Endothelial cell (in vitro differentiated cells): Measurements from ENCODE around the gene GABRB1. TPM values are rescaled to one million over a fixed set of nuclear protein-coding genes. Genes with fewer than 3 reads are reported as not detected.

Source experiments
- DNase-seq: peaks from one replicate; pipeline ENCODE4 v3.0.0; 2021; ENCODE audit warnings: low spot score
- H3K27ac Mint-ChIP-seq: one replicate; pipeline ENCODE4 v1.8.0; 2021; ENCODE audit warnings: mixed read lengths, inconsistent platforms; ENCODE audit not compliant: unreplicated experiment
- H3K27me3 Mint-ChIP-seq: one replicate; pipeline ENCODE4 v1.8.0; 2021; ENCODE audit warnings: mild to moderate bottlenecking, moderate library complexity, mixed read lengths, inconsistent platforms; ENCODE audit not compliant: unreplicated experiment
- H3K36me3 Mint-ChIP-seq: one replicate; pipeline ENCODE4 v1.8.0; 2021; ENCODE audit warnings: mild to moderate bottlenecking, low read depth, mixed read lengths, inconsistent platforms; ENCODE audit not compliant: unreplicated experiment
- H3K4me1 Mint-ChIP-seq: one replicate; pipeline ENCODE4 v1.8.0; 2021; ENCODE audit warnings: mild to moderate bottlenecking, mixed read lengths, inconsistent platforms; ENCODE audit not compliant: unreplicated experiment
- H3K4me3 Mint-ChIP-seq: one replicate; pipeline ENCODE4 v1.8.0; 2021; ENCODE audit warnings: mild to moderate bottlenecking, mixed read lengths, inconsistent platforms; ENCODE audit not compliant: unreplicated experiment
- H3K9me3 Mint-ChIP-seq: one replicate; pipeline ENCODE4 v1.8.0; 2021; ENCODE audit warnings: mixed read lengths, inconsistent platforms; ENCODE audit not compliant: unreplicated experiment
- total RNA-seq: library from RNA; stranded (reverse); fragmentation: NEBNext Ultra II Directional; extraction: Animal tissue kit (Norgen Biotek cat#: 25700); gene quantifications from one replicate; pipeline ENCODE4 v1.2.1, GENCODE V29; 2021; ENCODE audit not compliant: unreplicated experiment
- TF ChIP-seq, protein P1 (sequence below): fragments of 200-600 bp; sonication (generic); IDR thresholded peaks from one replicate; pipeline ENCODE4 v1.5.0; 2021; ENCODE audit warnings: antibody characterized with exemption; ENCODE audit not compliant: unreplicated experiment

The GABRB1 gene
- total RNA-seq, 1 donor from 2014 or later, result not detected

DNA sequence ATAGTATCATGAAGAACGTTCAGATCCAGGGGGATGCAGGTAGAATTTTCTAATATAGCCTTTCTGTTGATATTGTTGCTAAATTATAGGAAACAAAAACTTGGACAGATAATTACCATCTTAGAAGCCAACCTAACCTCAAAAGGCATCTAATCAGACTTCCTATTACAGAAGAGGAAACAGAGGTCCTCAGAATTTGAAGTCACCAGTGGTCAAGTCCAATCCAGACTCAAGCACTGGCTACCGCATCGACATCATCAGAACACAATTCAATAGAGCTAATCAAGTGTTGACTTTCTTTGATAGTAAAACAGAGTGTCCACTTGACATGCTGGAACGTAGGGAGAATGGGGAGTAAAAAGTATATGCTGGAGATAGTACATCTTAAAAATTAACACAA, 443.4 kb downstream of the GABRB1 start:
- peaks cover 2% of the 10 kb centered on the region for H3K27me3 Mint-ChIP-seq
- peaks cover 5% of the 10 kb centered on the region for H3K4me1 Mint-ChIP-seq
- no peaks in the 10 kb centered on the region for H3K9me3 Mint-ChIP-seq
- no peaks in the 10 kb centered on the region for H3K36me3 Mint-ChIP-seq
- H3K4me3 Mint-ChIP-seq, result no peak overlapping the region
- TF ChIP-seq, protein P1, sequence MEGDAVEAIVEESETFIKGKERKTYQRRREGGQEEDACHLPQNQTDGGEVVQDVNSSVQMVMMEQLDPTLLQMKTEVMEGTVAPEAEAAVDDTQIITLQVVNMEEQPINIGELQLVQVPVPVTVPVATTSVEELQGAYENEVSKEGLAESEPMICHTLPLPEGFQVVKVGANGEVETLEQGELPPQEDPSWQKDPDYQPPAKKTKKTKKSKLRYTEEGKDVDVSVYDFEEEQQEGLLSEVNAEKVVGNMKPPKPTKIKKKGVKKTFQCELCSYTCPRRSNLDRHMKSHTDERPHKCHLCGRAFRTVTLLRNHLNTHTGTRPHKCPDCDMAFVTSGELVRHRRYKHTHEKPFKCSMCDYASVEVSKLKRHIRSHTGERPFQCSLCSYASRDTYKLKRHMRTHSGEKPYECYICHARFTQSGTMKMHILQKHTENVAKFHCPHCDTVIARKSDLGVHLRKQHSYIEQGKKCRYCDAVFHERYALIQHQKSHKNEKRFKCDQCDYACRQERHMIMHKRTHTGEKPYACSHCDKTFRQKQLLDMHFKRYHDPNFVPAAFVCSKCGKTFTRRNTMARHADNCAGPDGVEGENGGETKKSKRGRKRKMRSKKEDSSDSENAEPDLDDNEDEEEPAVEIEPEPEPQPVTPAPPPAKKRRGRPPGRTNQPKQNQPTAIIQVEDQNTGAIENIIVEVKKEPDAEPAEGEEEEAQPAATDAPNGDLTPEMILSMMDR, result no peak
- H3K27ac Mint-ChIP-seq, result no peak overlapping the region
- DNase-seq, result no peak

DNA sequence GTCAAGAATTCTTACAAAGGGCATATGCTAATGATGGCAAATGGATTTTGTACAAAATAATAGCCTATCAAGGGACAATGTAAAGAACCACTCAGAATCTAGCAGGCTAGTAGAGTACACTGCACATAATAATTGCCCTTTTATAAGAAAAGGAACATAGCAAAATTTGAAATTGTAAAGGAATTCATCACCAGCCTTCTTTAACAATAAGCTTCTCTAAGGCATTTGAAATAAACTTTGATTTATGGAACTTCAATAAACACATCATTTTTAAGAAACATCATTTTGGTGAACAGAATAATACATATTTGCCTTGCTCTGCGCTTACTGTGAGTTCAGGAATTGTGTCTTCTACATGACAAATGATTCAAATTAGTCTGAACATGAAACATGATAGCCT, 444.0 kb downstream of the GABRB1 start:
- Mint-ChIP-seq H3K9me3 (no peaks in the 10 kb centered on the region), H3K36me3 (no peaks in the 10 kb centered on the region), H3K4me1 (peaks cover 5% of the 10 kb centered on the region), H3K27ac (no peak overlapping the region), H3K4me3 (no peak overlapping the region), H3K27me3 (peaks cover 2% of the 10 kb centered on the region)
- TF ChIP-seq, protein P1, result no peak
- no peak for DNase-seq

Other genes starting within 250 kb of the GABRB1 start
- not detected for gene COX7B2, start 122.3 kb upstream of the GABRB1 start, total RNA-seq
- 0.13 TPM for gene GABRA4, start 38.0 kb upstream of the GABRB1 start, total RNA-seq